Measurements from ENCODE around the gene HOMER1. TPM values are rescaled to one million over a fixed set of nuclear protein-coding genes. Genes with fewer than 3 reads are reported as not detected.

HOMER1 gene
- total RNA-seq, 2 experiments from 2014 or later, result 11.4 to 13.7 TPM

GRCh38 chr5:79349047-79349446 is 164.9 kb downstream of the HOMER1 start:
- Mint-ChIP-seq H3K27ac (no peak overlapping the region), H3K36me3 (ENCODE audit: low read depth) (peaks cover 1% of the 10 kb centered on the region), H3K4me3 (no peak overlapping the region), H3K27me3 (no peaks in the 10 kb centered on the region), H3K9me3 (peaks cover 2% of the 10 kb centered on the region), H3K4me1 (ENCODE audit: low read depth) (no peaks in the 10 kb centered on the region)
- DNase-seq (no peak), ATAC-seq (no peak)
- CTCF ChIA-PET, result no interaction called here
- intact Hi-C loops (cut with micrococcal nuclease), result no loop called here
- POLR2A ChIA-PET, result no interaction called here
- TF ChIP-seq CTCF (IDR thresholded peaks at IDR 0.05), result no peak

GRCh38 chr5:79346420-79346824 is 167.5 kb downstream of the HOMER1 start:
- no peak overlapping the region for H3K27ac Mint-ChIP-seq
- no peak overlapping the region for H3K4me3 Mint-ChIP-seq
- ATAC-seq (no peak), DNase-seq (no peak)
- intact Hi-C loops (cut with micrococcal nuclease), result no loop called here
- no peaks in the 10 kb centered on the region for H3K4me1 Mint-ChIP-seq (ENCODE audit: low read depth)
- H3K27me3 Mint-ChIP-seq, result peaks cover 1% of the 10 kb centered on the region
- H3K9me3 Mint-ChIP-seq, result no peaks in the 10 kb centered on the region
- no peak for TF ChIP-seq CTCF (IDR thresholded peaks at IDR 0.05)
- POLR2A ChIA-PET, result no interaction called here
- peaks cover 1% of the 10 kb centered on the region for H3K36me3 Mint-ChIP-seq (ENCODE audit: low read depth)
- CTCF ChIA-PET, result no interaction called here

- no peaks in the 10 kb centered on the region for H3K4me1 Mint-ChIP-seq (ENCODE audit: low read depth)
These were observed 179.9 kb downstream of the HOMER1 start for GRCh38 chr5:79333852-79334557.

GRCh38 chr5:79330071-79330470 is 183.9 kb downstream of the HOMER1 start:
- TF ChIP-seq CTCF (IDR thresholded peaks at IDR 0.05), result no peak
- Mint-ChIP-seq H3K9me3 (no peaks in the 10 kb centered on the region), H3K4me3 (no peak overlapping the region), H3K4me1 (ENCODE audit: low read depth) (no peaks in the 10 kb centered on the region), H3K27me3 (no peaks in the 10 kb centered on the region), H3K27ac (no peak overlapping the region), H3K36me3 (ENCODE audit: low read depth) (no peaks in the 10 kb centered on the region)
- intact Hi-C loops (cut with micrococcal nuclease), result no loop called here
- ATAC-seq, result no peak
- ChIA-PET CTCF (no interaction called here), POLR2A (no interaction called here)
- no peak for DNase-seq

More at GRCh38 chr5:79333852-79334557, 179.9 kb downstream of the HOMER1 start:
- intact Hi-C loops (cut with micrococcal nuclease), result no loop called here
- ChIA-PET POLR2A (no interaction called here), CTCF (no interaction called here)
- no peak overlapping the region for H3K4me3 Mint-ChIP-seq
- H3K27me3 Mint-ChIP-seq, result peaks cover 9% of the 10 kb centered on the region
- ATAC-seq (no peak), DNase-seq (no peak)
- H3K27ac Mint-ChIP-seq, result no peak overlapping the region
- peaks cover 4% of the 10 kb centered on the region for H3K9me3 Mint-ChIP-seq
- TF ChIP-seq CTCF (IDR thresholded peaks at IDR 0.05), result no peak
- H3K36me3 Mint-ChIP-seq (ENCODE audit: low read depth), result no peaks in the 10 kb centered on the region

- Mint-ChIP-seq H3K27me3 (no peaks in the 10 kb centered on the region), H3K27ac (no peak overlapping the region), H3K9me3 (no peaks in the 10 kb centered on the region), H3K36me3 (ENCODE audit: low read depth) (no peaks in the 10 kb centered on the region), H3K4me3 (no peak overlapping the region), H3K4me1 (ENCODE audit: low read depth) (no peaks in the 10 kb centered on the region)
- no peak for ATAC-seq
- POLR2A ChIA-PET, result no interaction called here
- no peak for TF ChIP-seq CTCF (IDR thresholded peaks at IDR 0.05)
- CTCF ChIA-PET, result no interaction called here
- no peak for DNase-seq
- intact Hi-C loops (cut with micrococcal nuclease), result no loop called here
These were observed 184.5 kb downstream of the HOMER1 start for GRCh38 chr5:79329453-79329852.

Other genes with a start within 250 kb of the HOMER1 start
- 10 to 100 TPM; 70.2 to 71.8 TPM for gene TENT2, start 98.3 kb upstream of the HOMER1 start, total RNA-seq
- under 1 TPM; 0.13 to 0.16 TPM for gene CMYA5, start 175.7 kb upstream of the HOMER1 start, total RNA-seq

Data from activated CD8-positive, alpha-beta T cell treated with anti-CD3 and anti-CD28 coated beads for 36 hours (primary cell).